ENCODE results near the gene MGST3.
"Not testable (repeated sequence)": the region's sequence is repeated elsewhere in the genome, so short reads cannot be mapped to it uniquely, and the experiment has no call there.

Gene MGST3

DNA sequence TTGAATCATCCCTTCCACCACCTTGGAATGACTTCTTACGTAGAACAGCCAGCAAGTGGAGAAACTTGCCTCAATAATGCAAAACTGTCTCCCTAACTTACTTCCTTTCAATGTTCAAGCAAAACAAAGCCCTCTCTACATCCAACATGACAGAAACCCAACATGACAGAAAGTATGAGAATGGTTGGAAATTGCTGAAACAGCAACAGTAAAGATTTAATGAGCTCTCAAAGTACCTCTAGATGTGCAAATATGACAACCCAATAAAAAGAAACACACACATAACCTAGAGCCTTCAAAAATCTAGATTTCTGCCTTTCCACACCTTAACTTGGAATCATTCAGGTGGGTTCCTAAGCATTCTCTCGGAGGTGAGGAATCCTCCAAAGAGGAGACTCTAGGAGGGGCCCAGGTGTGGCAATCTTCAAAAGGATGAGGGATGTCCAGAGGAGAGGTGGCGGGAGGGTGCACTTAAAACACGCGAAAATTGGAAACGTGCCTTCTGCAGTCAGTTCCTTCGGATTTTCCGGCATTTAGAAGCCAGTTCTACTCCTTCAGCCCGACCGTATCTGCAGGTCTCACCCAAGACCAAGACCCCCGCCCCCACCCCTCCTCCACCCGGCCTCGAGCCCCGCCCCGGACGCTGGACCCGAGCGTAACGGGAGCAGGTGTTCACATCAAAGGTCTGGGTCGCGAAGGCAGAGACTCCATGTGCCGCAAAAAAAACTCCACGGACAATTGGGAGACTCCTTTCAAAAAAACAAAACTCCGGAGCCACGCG, 996 bp upstream of the MGST3 start:
- peak in 2 of 6 experiments; percentile 19 to 62 for DNase-seq

DNA sequence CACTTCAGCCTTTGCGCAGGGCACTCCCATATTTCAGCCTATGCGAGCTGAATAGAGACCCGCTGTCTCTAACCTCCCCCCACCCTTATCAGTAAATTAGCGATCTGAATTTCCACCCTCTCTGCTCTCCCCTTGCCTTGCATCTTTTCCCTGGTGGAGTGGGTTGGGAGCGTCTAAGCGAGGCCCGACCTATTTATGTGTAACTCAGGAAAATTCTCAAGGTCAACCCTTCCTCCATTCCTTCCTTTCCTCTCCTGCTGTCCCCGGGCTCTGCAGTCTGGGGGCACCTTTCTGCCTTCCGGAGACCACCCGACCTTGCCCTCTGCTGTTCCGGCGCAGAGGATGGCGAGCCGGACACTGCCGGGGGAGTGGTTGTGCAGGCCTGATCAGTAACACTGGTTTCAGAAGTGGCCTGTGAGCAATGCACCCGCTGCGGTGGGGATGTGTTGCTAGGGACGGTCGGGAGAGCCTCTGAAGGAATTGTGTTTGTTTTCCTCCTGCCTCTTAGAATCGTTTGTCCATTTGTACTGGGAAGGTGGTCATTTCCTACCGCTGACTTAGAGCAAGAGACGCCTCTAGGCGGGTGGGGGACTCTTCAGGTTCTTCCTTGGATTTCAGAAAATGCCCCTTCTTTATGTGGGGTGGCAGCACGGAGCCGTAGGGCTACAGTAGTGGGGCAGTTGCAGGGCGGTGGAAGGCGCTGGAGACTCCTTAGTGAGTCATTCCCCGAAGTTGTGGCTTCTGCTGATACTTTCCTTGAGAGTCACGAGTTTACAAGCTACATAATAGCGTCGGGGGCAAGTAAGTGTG, 513 bp downstream of the MGST3 start:
- peak in 3 of 6 experiments; percentile 13 to 57 (median 20) for DNase-seq

- no peak for DNase-seq
Measured at GRCh38 chr1:165632152-165632469, 1.1 kb downstream of the MGST3 start.

DNA sequence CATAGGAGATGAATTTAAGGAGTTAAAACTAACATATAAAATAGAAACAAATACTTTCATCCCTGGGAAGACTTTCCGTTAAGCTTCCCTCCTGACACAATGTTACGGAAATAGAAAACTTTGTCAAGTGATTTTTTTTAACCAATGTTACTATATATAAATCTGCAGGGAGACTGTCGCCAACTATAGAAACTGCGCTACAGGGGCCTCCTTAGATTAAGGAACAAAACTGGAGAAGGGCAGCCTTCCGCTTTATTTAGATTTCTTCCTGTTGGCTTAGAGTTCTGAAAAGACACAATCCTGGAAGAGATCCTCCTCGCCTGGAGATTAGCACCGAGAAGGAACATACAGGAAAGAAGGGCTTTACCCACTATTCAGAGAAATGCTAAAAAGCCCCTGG, 1.5 kb downstream of the MGST3 start:
- DNase-seq: no peak

DNA sequence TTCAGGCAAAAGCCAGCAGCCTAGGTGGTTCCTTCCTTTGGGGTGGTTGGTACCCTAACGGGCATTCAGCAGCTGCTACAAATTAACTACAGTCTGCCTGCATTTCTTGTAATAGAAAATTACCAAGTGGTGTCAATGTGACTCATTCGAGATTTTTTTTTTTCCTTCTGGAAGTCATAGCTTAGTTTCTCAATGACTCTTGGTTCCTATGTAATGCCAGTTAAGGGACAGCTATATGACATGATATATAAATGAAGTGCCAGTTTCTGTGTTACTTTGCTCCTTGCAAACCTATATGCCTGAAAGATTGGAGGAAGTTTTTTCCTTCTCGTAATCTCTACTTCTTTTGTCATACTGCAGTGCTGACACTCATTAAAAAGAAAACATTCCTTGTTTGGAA, 2.6 kb downstream of the MGST3 start:
- no peak for DNase-seq

- DNase-seq: no peak
Measured at GRCh38 chr1:165634154-165634921, 3.3 kb downstream of the MGST3 start.

DNA sequence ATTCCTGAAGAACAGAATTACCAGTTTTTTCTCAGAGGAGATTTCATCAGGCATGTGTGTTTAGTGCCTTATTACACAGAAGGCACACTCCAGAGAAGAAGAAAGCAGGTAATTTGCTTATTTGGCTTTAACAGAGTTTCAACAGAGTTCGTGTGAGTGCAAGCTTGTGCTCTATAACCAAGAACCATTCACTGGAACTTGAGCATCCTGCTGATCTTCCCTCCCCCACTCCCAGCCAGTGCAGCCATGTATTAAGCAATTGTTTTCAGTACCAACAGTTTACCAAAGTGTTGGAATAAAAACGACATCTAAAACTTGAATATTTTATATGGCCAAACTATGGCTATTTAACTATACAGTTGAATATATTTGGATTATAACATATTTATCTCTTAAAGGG, 4.3 kb downstream of the MGST3 start:
- DNase-seq: no peak

- DNase-seq: no peak
Measured at GRCh38 chr1:165635823-165636222, 4.8 kb downstream of the MGST3 start.

GRCh38 chr1:165637427-165637826, 6.4 kb downstream of the MGST3 start:
- DNase-seq: no peak

GRCh38 chr1:165638211-165638610, 7.2 kb downstream of the MGST3 start:
- DNase-seq: not testable (repeated sequence)

- no peak for DNase-seq
Measured at GRCh38 chr1:165639821-165640623, 9.0 kb downstream of the MGST3 start.

GRCh38 chr1:165641231-165641987, 10.4 kb downstream of the MGST3 start:
- DNase-seq: no peak

- DNase-seq: no peak
Measured at GRCh38 chr1:165644064-165644735, 13.2 kb downstream of the MGST3 start.

- no peak for DNase-seq
Measured at GRCh38 chr1:165645654-165646366, 14.8 kb downstream of the MGST3 start.

DNA sequence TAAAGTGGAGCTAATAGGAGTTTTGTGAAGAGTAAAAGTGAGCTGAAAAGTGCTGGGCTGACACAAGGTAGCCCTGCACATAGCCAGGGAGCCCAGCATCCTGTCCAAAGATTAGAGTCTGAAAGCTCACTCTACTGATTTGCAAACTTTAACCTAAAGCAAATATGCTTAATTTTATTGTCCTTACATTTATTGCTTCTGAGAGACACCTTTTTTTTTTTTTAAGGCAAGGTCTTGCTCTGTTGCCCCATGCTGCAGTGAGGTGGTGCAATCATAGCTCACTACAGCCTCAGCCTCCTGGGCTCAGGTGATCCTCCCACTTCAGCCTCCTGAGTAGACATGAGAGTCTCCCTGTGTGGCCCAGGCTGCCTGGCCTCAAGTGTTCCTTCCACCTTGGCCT, 16.5 kb downstream of the MGST3 start:
- DNase-seq: no peak

- no peak for DNase-seq
Measured at GRCh38 chr1:165647970-165648369, 16.9 kb downstream of the MGST3 start.

DNA sequence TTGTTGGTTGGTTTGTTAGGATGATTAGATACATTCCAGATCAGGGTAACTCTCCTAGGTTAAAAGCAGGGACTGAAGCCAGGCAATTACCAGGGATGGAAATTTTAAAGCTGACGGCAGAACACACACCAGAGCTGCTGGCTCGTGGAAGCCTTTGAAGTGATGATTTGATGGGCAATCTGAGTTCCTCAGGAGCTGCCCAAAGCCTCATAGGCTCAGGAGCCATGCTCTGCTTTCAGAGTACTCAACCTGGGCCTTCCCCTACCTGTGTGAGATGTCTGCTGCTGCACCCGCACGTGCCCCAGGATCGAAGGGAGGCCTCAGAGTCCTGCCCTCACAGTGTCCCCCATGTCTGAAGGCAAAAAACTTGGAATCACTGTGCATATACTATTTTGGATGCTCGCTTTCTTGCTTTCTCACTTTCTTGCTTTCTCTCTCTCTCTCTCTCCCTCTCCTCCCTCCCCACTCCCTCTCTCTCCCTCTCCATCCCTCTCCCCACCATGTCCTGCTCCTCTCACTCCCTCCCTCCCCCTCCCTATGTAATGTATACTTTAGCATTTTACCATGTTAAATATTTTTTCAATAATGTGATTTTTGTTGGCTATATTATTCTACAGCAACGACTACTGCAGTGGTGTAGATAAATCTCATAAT, 18.0 kb downstream of the MGST3 start:
- DNase-seq: no peak

DNA sequence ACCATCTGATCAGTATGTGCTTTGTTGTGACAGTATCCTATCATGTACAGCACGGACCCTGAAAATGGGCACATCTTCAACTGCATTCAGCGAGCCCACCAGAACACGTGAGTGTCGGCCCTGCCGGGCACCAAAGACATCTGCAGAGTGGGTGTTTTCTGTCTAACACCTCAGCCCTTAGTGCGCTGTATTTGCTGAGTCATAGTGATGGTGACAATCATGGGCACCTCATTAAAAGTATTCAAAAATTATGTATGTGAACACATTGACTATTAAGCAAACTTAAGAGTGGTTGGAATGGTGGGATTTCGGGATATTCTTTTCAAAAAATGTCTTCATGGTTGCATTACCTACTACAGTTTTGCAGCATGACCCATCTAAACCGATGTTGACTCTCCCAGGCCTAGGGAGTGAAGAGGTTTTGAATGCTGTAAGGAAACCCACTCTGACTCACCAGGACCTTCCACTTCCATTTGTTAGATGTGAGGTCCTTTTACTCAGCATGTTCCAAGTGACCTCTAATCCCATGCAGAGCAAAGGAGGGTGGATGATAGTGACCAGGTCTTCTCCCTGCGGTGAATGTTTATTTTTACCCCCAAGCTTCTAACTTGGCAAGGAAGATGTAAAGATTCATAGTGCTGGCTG, 20.1 kb downstream of the MGST3 start:
- DNase-seq: no peak

DNA sequence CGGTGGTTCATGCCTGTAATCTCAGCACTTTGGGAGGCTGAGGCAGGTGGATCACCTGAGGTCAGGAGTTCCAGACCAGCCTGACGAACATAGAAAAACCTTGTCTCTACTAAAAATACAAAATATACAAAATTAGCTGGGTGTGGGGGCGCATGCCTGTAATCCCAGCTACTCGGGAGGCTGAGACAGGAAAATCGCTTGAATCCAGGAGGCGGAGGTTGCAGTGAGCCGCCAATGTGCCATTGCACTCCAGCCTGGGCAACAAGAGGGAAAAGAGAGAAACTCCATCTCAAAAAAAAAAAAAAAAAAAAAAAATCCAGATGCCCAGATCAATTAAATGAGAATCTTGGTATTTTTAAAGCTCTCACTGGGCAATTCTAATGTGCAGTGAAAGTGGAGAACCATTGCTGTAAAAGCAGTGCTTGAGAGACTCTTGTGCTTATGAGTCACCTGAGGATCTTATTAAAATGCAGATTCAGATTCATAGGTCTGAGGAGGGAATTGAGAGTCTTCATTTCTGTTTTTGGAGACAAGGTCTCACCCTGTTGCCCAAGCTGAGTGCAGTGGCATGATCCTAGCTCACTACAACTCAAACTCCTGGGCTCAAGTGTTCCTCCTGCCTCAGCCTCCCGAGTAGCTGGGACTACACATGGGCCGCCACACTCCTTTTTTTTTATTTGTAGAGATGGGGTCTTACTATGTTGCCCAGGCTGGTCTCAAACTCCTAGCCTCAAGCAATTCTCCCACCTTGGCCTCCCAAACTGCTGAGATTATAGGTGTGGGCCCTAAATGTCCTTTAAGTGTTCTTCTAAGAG, 27.9 kb downstream of the MGST3 start:
- DNase-seq: not testable (repeated sequence)
